ENCODE data around the gene NKPD1. TPM values are rescaled to one million over a fixed set of nuclear protein-coding genes. Genes with fewer than 3 reads are reported as not detected.

NKPD1 gene
- total and polyA plus RNA-seq, 2 experiments from 2014 or later, result 0.11 TPM; not detected in 1

- H3K36me3 ChIP-seq (ENCODE audit: low read depth), result no peaks in the 10 kb centered on the region
- H3K79me2 ChIP-seq (ENCODE audit: insufficient read depth), result no peaks in the 10 kb centered on the region
- H3K27ac ChIP-seq, result no peak overlapping the region
- peak; percentile 72 for DNase-seq
- no peak for TF ChIP-seq EZH2 (IDR thresholded peaks at IDR 0.05; ENCODE audit: insufficient read depth, poor library complexity, severe bottlenecking)
- no peak for TF ChIP-seq EZH2phosphoT487 (IDR thresholded peaks at IDR 0.05; ENCODE audit: insufficient read depth, low read depth)
- 42 to 47% methylated on average over 18 to 19 of the region's 19 CpGs for WGBS, 2 experiments (ENCODE audit: low coverage in 1 of 2, low lambda C conversion rate in 2 of 2, missing lambda C conversion rate in 2 of 2)
- no peaks in the 10 kb centered on the region for H4K20me1 ChIP-seq (ENCODE audit: insufficient read depth)
- H3K4me1 ChIP-seq (ENCODE audit: insufficient read depth), result peaks cover 6% of the 10 kb centered on the region; the same call in 1 of the 2 replicates
- H3K9me2 ChIP-seq (ENCODE audit: insufficient read depth), result no peaks in the 10 kb centered on the region
- H3K27me3 ChIP-seq (replicated peaks; ENCODE audit: insufficient read depth), result no peaks in the 10 kb centered on the region
- in situ Hi-C loops (cut with MboI), result no loop called here
- no peaks in the 10 kb centered on the region for H3K9me3 ChIP-seq (ENCODE audit: low read depth)
- H3F3A ChIP-seq (ENCODE audit: insufficient read depth), result no peaks in the 10 kb centered on the region
- H3K9ac ChIP-seq, result no peak overlapping the region
- 0 out of 2 replicates have a peak overlapping the region, but pooled peaks have one; percentile 23 for H2AFZ ChIP-seq
- H3K4me2 ChIP-seq (ENCODE audit: unreplicated experiment), result no peak overlapping the region
- H3K4me3 ChIP-seq, result peak overlapping the region; percentile 39; the same call in 1 of the 2 replicates
These were observed 6.5 kb downstream of the NKPD1 start for GRCh38 chr19:45154064-45154827.

- Histone ChIP-seq H3K27me3 (replicated peaks; ENCODE audit: insufficient read depth) (no peaks in the 10 kb centered on the region), H3K4me1 (ENCODE audit: insufficient read depth) (peaks cover 6% of the 10 kb centered on the region; the same call in 1 of the 2 replicates), H3K9ac (peak overlapping the region; percentile 13; the same call in 1 of the 2 replicates), H3K36me3 (ENCODE audit: low read depth) (no peaks in the 10 kb centered on the region), H3K27ac (no peak overlapping the region), H3K9me3 (ENCODE audit: low read depth) (no peaks in the 10 kb centered on the region), H3K9me2 (ENCODE audit: insufficient read depth) (no peaks in the 10 kb centered on the region), H3K4me3 (peak overlapping the region; percentile 39), H3K4me2 (ENCODE audit: unreplicated experiment) (peak overlapping the region; percentile 55), H4K20me1 (ENCODE audit: insufficient read depth) (no peaks in the 10 kb centered on the region), H2AFZ (0 out of 2 replicates have a peak overlapping the region, but pooled peaks have one; percentile 23), H3K79me2 (ENCODE audit: insufficient read depth) (no peaks in the 10 kb centered on the region), H3F3A (ENCODE audit: insufficient read depth) (no peaks in the 10 kb centered on the region)
- DNase-seq, result peak; percentile 79
- no peak for TF ChIP-seq EZH2 (IDR thresholded peaks at IDR 0.05; ENCODE audit: insufficient read depth, poor library complexity, severe bottlenecking)
- no peak for TF ChIP-seq EZH2phosphoT487 (IDR thresholded peaks at IDR 0.05; ENCODE audit: insufficient read depth, low read depth)
- in situ Hi-C loops (cut with MboI), result no loop called here
- WGBS, 2 experiments (ENCODE audit: low coverage in 1 of 2, low lambda C conversion rate in 2 of 2, missing lambda C conversion rate in 2 of 2), result 4 to 5% methylated on average over 53 to 58 of the region's 69 CpGs
These were observed 7.3 kb downstream of the NKPD1 start for GRCh38 chr19:45153339-45154063.

GRCh38 chr19:45152504-45153338, 8.1 kb downstream of the NKPD1 start:
- peak overlapping the region; percentile 55 for H3K4me2 ChIP-seq (ENCODE audit: unreplicated experiment)
- H3K9me3 ChIP-seq (ENCODE audit: low read depth), result no peaks in the 10 kb centered on the region
- H3F3A ChIP-seq (ENCODE audit: insufficient read depth), result no peaks in the 10 kb centered on the region
- H3K9me2 ChIP-seq (ENCODE audit: insufficient read depth), result no peaks in the 10 kb centered on the region
- DNase-seq, result peak; percentile 65
- 0 out of 2 replicates have a peak overlapping the region, but pooled peaks have one; percentile 23 for H2AFZ ChIP-seq
- 4 to 7% methylated on average over 84 to 87 of the region's 91 CpGs for WGBS, 2 experiments (ENCODE audit: low coverage in 1 of 2, low lambda C conversion rate in 2 of 2, missing lambda C conversion rate in 2 of 2)
- H3K4me1 ChIP-seq (ENCODE audit: insufficient read depth), result peaks cover 6% of the 10 kb centered on the region; the same call in 1 of the 2 replicates
- H3K9ac ChIP-seq, result peak overlapping the region; percentile 13; the same call in 1 of the 2 replicates
- no peaks in the 10 kb centered on the region for H4K20me1 ChIP-seq (ENCODE audit: insufficient read depth)
- in situ Hi-C loops (cut with MboI), result no loop called here
- no peaks in the 10 kb centered on the region for H3K36me3 ChIP-seq (ENCODE audit: low read depth)
- no peaks in the 10 kb centered on the region for H3K27me3 ChIP-seq (replicated peaks; ENCODE audit: insufficient read depth)
- no peaks in the 10 kb centered on the region for H3K79me2 ChIP-seq (ENCODE audit: insufficient read depth)
- peak overlapping the region; percentile 39 for H3K4me3 ChIP-seq
- TF ChIP-seq EZH2phosphoT487 (IDR thresholded peaks at IDR 0.05; ENCODE audit: insufficient read depth, low read depth), result no peak
- no peak for TF ChIP-seq EZH2 (IDR thresholded peaks at IDR 0.05; ENCODE audit: insufficient read depth, poor library complexity, severe bottlenecking)
- H3K27ac ChIP-seq, result no peak overlapping the region

Measured in GM23248 (cell line).